CD4-positive, CD25-positive, alpha-beta regulatory T cell (primary cell): Measurements from ENCODE around the gene LDB2. TPM values are rescaled to one million over a fixed set of nuclear protein-coding genes. Genes with fewer than 3 reads are reported as not detected.

Experiments used
- ATAC-seq, 2 donors: fragments of 150-1000 bp; cut with Tn5 transposase; one replicate each; pipeline ENCODE4 v1.10.0; 2021; ENCODE audit warnings: low read depth in 2 of 2, moderate number of reproducible peaks in 2 of 2, moderate library complexity in 1 of 2
- DNase-seq, 3 donors: peaks; one replicate each; pipeline versions ENCODE4 v3.0.0 to v3.0.0-alpha.2; 2012 to 2022; ENCODE audit warnings: mixed read lengths in 1 of 3
- H3K27ac ChIP-seq: one replicate; pipeline ENCODE4 v1.7.0; 2013; ENCODE audit warnings: mild to moderate bottlenecking, low read length; ENCODE audit not compliant: insufficient read depth, poor library complexity, severe bottlenecking
- H3K27me3 ChIP-seq: one replicate; pipeline ENCODE4 v1.7.0; 2013; ENCODE audit warnings: low read length; ENCODE audit not compliant: control insufficient read depth, insufficient read depth
- H3K36me3 ChIP-seq: one replicate; pipeline ENCODE4 v1.7.0; 2013; ENCODE audit warnings: mild to moderate bottlenecking, low read length, moderate library complexity; ENCODE audit not compliant: control insufficient read depth, insufficient read depth
- H3K4me1 ChIP-seq: 2 replicates; pipeline ENCODE4 v1.7.0; 2013; ENCODE audit warnings: mild to moderate bottlenecking, low read length; ENCODE audit not compliant: insufficient read depth, control insufficient read depth, poor library complexity, severe bottlenecking
- H3K4me3 ChIP-seq: one replicate; pipeline ENCODE4 v1.7.0; 2013; ENCODE audit warnings: low read depth, mild to moderate bottlenecking, low read length, moderate library complexity
- H3K9me3 ChIP-seq, 2 experiments: 1 replicate in 1 of 2; 2 replicates in 1 of 2; pipeline ENCODE4 v1.7.0; 2013; ENCODE audit warnings: low read length in 2 of 2, mild to moderate bottlenecking in 1 of 2, moderate library complexity in 1 of 2; ENCODE audit not compliant: control insufficient read depth in 2 of 2
- H3K27ac Mint-ChIP-seq, 3 donors: one replicate each; pipeline ENCODE4 v1.8.0; 2020 to 2022; ENCODE audit warnings: mild to moderate bottlenecking in 3 of 3, mixed read lengths in 3 of 3, moderate library complexity in 2 of 3
- H3K27me3 Mint-ChIP-seq: one replicate; pipeline ENCODE4 v1.8.0; 2022; ENCODE audit warnings: mild to moderate bottlenecking, mixed read lengths
- H3K36me3 Mint-ChIP-seq: one replicate; pipeline ENCODE4 v1.8.0; 2020; ENCODE audit warnings: mixed read lengths
- H3K4me1 Mint-ChIP-seq, 4 donors: one replicate each; pipeline ENCODE4 v1.8.0; 2020 to 2022; ENCODE audit warnings: mixed read lengths in 4 of 4, mild to moderate bottlenecking in 1 of 4
- H3K4me3 Mint-ChIP-seq, 4 donors: one replicate each; pipeline ENCODE4 v1.8.0; 2020 to 2022; ENCODE audit warnings: mild to moderate bottlenecking in 4 of 4, mixed read lengths in 4 of 4, moderate library complexity in 3 of 4
- H3K9me3 Mint-ChIP-seq, 7 donors: one replicate each; pipeline ENCODE4 v1.8.0; 2020 to 2022; ENCODE audit warnings: mixed read lengths in 7 of 7, mild to moderate bottlenecking in 3 of 7, moderate library complexity in 2 of 7
- polyA plus RNA-seq, 4 donors: library from polyadenylated mRNA; unstranded; fragments of 300-500 nt; fragmentation: Illumina TruSeq; gene quantifications; one replicate each; pipeline ENCODE4 v1.2.3, GENCODE V29; 2021
- total RNA-seq: library from RNA; stranded (reverse); gene quantifications from one replicate; pipeline ENCODE4 v1.2.3, GENCODE V29; 2022

The LDB2 gene
- total and polyA plus RNA-seq, 5 donors from 2014 or later = not detected

DNA sequence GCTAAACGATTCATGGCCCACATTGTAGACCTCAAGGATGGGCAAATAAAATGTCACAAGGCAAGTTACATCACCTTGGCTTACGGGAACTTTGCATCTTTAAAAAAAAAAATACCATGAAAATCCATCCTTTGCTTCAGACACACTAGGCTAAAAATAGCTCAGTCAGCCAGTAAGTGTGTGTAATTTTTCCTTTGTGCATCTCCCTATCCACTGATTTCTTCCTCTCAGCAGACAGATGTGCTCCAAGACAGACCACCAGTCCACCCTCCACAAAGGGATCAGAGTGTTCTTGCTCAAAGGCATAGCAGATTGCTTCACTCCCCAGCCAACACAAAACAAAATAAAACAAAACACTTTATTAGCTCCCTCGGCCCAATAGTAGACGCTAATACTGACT, 14.6 kb downstream of the LDB2 start:
- H3K4me3 ChIP-seq = no peak overlapping the region
- no peaks in the 10 kb centered on the region for H3K36me3 Mint-ChIP-seq
- no peak for DNase-seq
- no peak overlapping the region for H3K27ac Mint-ChIP-seq
- peaks cover 0 to 4% (median 0%) of the 10 kb centered on the region in 4 donors for H3K4me1 Mint-ChIP-seq
- no peaks in the 10 kb centered on the region for H3K4me1 ChIP-seq
- ATAC-seq = no peak
- H3K27me3 Mint-ChIP-seq = no peaks in the 10 kb centered on the region
- no peaks in the 10 kb centered on the region for H3K9me3 ChIP-seq
- no peak overlapping the region for H3K27ac ChIP-seq
- H3K4me3 Mint-ChIP-seq = no peak overlapping the region
- H3K27me3 ChIP-seq = no peaks in the 10 kb centered on the region
- H3K36me3 ChIP-seq = no peaks in the 10 kb centered on the region
- H3K9me3 Mint-ChIP-seq = peaks cover 0 to 5% (median 3%) of the 10 kb centered on the region in 7 donors

DNA sequence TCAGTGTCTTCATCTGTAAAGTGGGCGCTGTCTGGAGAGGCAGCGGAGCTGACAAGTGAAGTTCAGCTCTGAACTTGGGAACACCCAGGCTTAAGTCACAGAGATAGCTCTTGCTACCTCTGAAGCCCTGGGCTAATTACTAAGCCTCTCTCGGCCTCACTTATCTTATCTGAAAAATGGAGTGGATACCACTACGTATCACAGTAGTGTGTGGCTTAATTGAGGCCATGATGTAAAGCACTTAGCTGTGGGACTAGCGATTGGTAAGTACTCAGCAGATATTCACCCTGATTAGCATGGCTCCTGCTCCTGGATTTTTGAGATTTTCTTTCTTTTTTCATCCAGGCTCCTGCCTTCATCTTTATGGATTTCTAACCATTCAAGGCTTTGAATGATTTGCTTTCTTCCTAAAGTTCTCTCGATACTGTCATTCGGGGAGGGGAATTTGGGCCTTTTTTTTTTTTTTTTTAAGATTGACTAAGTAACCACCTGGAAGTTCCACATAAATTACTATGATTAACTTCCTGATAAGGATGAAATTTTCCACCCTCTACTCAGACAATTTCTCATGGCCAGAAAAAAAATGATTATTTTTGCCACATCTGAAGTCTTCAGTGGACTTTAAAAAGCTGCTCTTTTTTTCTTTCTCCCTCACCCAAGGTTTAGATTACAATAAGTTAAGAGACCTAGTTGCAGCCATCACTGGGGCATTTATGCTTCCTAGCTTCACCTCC, 17.1 kb downstream of the LDB2 start:
- H3K27me3 ChIP-seq = no peaks in the 10 kb centered on the region
- no peak for DNase-seq
- peaks cover 0 to 4% (median 0%) of the 10 kb centered on the region in 4 donors for H3K4me1 Mint-ChIP-seq
- H3K4me3 Mint-ChIP-seq = no peak overlapping the region
- no peak overlapping the region for H3K4me3 ChIP-seq
- H3K9me3 Mint-ChIP-seq = peaks cover 0 to 5% (median 3%) of the 10 kb centered on the region in 7 donors
- H3K36me3 ChIP-seq = no peaks in the 10 kb centered on the region
- H3K36me3 Mint-ChIP-seq = no peaks in the 10 kb centered on the region
- H3K27ac ChIP-seq = no peak overlapping the region
- no peaks in the 10 kb centered on the region for H3K27me3 Mint-ChIP-seq
- H3K27ac Mint-ChIP-seq = no peak overlapping the region
- H3K9me3 ChIP-seq = no peaks in the 10 kb centered on the region
- ATAC-seq = no peak
- H3K4me1 ChIP-seq = no peaks in the 10 kb centered on the region

DNA sequence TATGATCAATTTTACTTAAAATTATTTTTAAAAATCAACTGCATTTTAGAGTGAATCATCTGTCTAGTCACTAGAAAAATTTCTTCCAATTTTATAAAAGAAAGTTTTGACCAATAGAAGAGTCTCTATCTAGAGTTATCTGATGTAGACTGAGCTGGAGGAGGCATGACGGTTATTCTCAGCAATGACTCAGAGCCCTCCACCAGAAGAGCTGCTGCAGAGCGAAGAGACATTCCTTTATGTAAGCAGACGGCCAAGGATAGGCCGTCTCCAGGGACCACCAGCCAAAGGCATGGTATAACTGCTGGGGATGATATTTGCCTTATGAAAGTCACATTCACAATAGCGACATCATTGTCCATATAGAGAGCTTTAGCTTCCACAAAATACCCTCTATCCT, 23.0 kb downstream of the LDB2 start:
- DNase-seq (no peak), ATAC-seq (no peak)
- no peak overlapping the region for H3K4me3 ChIP-seq
- no peaks in the 10 kb centered on the region for H3K27me3 ChIP-seq
- H3K4me1 ChIP-seq = no peaks in the 10 kb centered on the region
- H3K36me3 Mint-ChIP-seq = no peaks in the 10 kb centered on the region
- H3K36me3 ChIP-seq = no peaks in the 10 kb centered on the region
- peaks cover 0 to 5% (median 1%) of the 10 kb centered on the region in 7 donors for H3K9me3 Mint-ChIP-seq
- no peak overlapping the region for H3K4me3 Mint-ChIP-seq
- H3K4me1 Mint-ChIP-seq = no peaks in the 10 kb centered on the region
- H3K27ac Mint-ChIP-seq = no peak overlapping the region
- H3K9me3 ChIP-seq = no peaks in the 10 kb centered on the region
- H3K27me3 Mint-ChIP-seq = no peaks in the 10 kb centered on the region
- H3K27ac ChIP-seq = no peak overlapping the region

DNA sequence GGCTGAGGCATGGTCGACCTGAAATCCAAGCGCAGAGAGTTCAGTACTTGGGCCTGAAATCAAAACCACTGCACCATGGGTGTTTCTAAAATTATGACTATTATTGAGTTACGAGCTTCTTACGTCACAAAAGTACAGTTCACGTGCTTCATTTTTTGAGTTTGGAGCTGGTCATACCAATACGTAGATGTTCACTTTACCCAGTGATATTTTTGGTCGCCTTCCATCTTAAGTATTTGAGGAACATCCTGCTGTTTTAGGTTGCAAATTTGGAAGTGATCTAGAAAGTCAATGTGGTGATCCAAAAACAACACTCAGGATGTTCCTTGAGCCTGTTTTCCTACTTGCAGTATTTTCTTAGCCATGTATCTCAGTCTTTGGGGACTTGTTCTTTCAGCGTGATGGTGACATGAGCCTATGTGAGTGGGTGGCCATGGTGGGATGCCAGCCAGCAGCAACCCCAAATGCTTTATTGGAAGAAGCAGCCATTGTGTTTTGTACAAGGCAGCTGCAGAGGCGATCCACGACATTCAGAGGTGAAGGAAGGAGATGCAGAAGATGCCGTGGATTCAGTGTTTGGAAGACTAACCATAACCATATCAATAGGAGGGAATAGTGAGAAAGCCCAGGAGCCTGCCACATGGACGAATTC, 28.7 kb downstream of the LDB2 start:
- Histone ChIP-seq H3K36me3 (no peaks in the 10 kb centered on the region), H3K27ac (no peak overlapping the region), H3K4me3 (no peak overlapping the region), H3K27me3 (no peaks in the 10 kb centered on the region), H3K9me3 (no peaks in the 10 kb centered on the region), H3K4me1 (no peaks in the 10 kb centered on the region)
- Mint-ChIP-seq H3K4me1 (no peaks in the 10 kb centered on the region), H3K4me3 (no peak overlapping the region), H3K27me3 (no peaks in the 10 kb centered on the region), H3K36me3 (no peaks in the 10 kb centered on the region), H3K27ac (no peak overlapping the region), H3K9me3 (peaks cover 0 to 4% (median 0%) of the 10 kb centered on the region in 7 donors)
- DNase-seq (no peak), ATAC-seq (no peak)

DNA sequence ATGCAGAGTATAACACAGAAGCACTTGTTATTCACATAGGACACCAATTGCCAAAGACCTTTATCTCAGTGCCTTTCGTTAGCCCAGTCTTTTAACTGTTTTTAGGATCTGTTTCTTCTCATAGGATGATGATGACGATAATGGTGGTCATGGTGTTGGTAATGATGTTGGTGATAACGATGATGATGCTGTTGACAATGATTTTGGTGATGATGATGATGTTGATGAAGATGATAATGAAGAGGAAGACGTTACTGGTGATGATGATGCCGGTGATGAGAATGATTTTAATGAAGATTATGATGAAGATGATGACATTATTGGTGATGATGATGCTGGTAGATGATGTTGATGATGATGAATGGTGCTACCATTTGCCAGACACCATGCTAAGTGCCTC, 29.8 kb downstream of the LDB2 start:
- Histone ChIP-seq H3K36me3 (no peaks in the 10 kb centered on the region), H3K4me1 (no peaks in the 10 kb centered on the region), H3K27ac (no peak overlapping the region), H3K27me3 (no peaks in the 10 kb centered on the region), H3K9me3 (no peaks in the 10 kb centered on the region), H3K4me3 (no peak overlapping the region)
- Mint-ChIP-seq H3K27ac (no peak overlapping the region), H3K4me1 (no peaks in the 10 kb centered on the region), H3K27me3 (no peaks in the 10 kb centered on the region), H3K4me3 (no peak overlapping the region), H3K36me3 (no peaks in the 10 kb centered on the region), H3K9me3 (peaks cover 0 to 6% (median 0%) of the 10 kb centered on the region in 7 donors)
- DNase-seq = no peak
- no peak for ATAC-seq

DNA sequence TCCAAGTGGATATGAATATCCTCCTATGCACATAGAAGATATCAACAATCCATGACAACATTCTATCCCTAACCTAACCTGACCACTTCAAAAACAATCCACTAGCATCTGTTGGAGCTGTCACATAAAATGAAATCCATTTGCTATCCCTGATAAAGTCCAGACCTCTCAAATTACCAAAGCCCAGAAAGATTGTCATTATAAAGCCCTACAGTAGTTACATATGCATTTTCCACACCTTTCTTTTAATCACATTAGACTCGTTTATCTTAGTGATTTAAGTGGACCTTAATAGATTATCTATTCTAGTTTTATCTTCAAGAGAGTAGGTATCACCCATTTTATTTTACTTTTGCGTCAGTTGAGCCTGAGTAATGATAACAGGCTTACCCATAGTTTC, 30.6 kb downstream of the LDB2 start:
- Histone ChIP-seq H3K4me1 (no peaks in the 10 kb centered on the region), H3K36me3 (no peaks in the 10 kb centered on the region), H3K4me3 (no peak overlapping the region), H3K9me3 (no peaks in the 10 kb centered on the region), H3K27ac (no peak overlapping the region), H3K27me3 (no peaks in the 10 kb centered on the region)
- H3K9me3 Mint-ChIP-seq = peaks cover 0 to 7% (median 0%) of the 10 kb centered on the region in 7 donors
- no peak overlapping the region for H3K4me3 Mint-ChIP-seq
- H3K4me1 Mint-ChIP-seq = no peaks in the 10 kb centered on the region
- H3K36me3 Mint-ChIP-seq = no peaks in the 10 kb centered on the region
- H3K27ac Mint-ChIP-seq = no peak overlapping the region
- ATAC-seq (no peak), DNase-seq (no peak)
- no peaks in the 10 kb centered on the region for H3K27me3 Mint-ChIP-seq

DNA sequence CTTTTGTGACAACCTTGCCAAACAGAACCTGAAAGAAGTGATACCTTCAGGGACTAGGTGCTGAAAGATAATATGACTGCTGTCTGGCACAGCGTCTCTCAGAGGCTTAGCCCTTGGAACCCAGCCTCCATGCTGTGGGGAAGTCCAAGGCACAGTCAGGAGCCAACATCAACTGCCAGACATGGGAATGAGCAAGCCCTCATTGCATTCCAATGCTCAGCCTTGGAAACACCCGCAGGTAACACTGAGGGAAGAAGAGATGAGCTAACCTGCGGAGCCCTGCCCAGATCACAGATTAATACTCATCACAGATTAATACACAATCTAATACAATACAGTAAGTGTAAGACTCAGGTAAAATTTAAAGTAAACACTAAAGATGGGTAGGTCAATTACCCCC, 31.5 kb downstream of the LDB2 start:
- Histone ChIP-seq H3K4me3 (no peak overlapping the region), H3K36me3 (no peaks in the 10 kb centered on the region), H3K27me3 (no peaks in the 10 kb centered on the region), H3K27ac (no peak overlapping the region), H3K9me3 (no peaks in the 10 kb centered on the region), H3K4me1 (no peaks in the 10 kb centered on the region)
- no peak for DNase-seq
- Mint-ChIP-seq H3K4me1 (no peaks in the 10 kb centered on the region), H3K27ac (no peak overlapping the region), H3K36me3 (no peaks in the 10 kb centered on the region), H3K27me3 (no peaks in the 10 kb centered on the region), H3K9me3 (peaks cover 0 to 6% (median 0%) of the 10 kb centered on the region in 7 donors), H3K4me3 (no peak overlapping the region)
- ATAC-seq = no peak

DNA sequence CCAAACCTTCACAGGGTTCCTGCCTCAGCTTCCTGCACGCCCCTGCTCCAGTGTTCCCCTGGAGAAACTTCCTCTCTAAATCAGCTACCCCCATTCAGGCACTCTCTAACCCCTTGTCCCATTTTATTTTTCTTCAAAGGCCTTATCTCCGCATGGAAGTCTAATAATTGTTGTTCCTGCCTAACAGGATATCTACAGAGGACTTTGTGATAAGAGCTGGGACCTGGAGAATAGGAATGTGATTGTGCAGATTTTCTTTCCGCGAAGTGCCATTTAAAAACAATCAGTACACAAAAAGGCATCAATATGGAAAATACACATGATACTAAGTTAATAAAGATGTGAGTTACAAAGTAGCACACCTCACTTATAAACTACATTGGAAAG, 32.6 kb downstream of the LDB2 start:
- ATAC-seq = no peak
- no peaks in the 10 kb centered on the region for H3K4me1 ChIP-seq
- no peak overlapping the region for H3K4me3 ChIP-seq
- H3K27ac ChIP-seq = no peak overlapping the region
- no peaks in the 10 kb centered on the region for H3K36me3 ChIP-seq
- no peak for DNase-seq
- Mint-ChIP-seq H3K9me3 (peaks cover 0 to 6% (median 0%) of the 10 kb centered on the region in 7 donors), H3K4me1 (no peaks in the 10 kb centered on the region), H3K27me3 (no peaks in the 10 kb centered on the region), H3K36me3 (no peaks in the 10 kb centered on the region), H3K4me3 (no peak overlapping the region), H3K27ac (no peak overlapping the region)
- no peaks in the 10 kb centered on the region for H3K27me3 ChIP-seq
- no peaks in the 10 kb centered on the region for H3K9me3 ChIP-seq
